H1 (cell line): ENCODE measurements around the gene IFI44L. TPM values are rescaled to one million over a fixed set of nuclear protein-coding genes. Genes with fewer than 3 reads are reported as not detected.

ENCODE experiments used
- BACH1 ChIP-seq: IDR thresholded peaks from 2 replicates; pipeline ENCODE4 v1.6.1; 2012; ENCODE audit warnings: low read length, improper control_type of control experiment
- RFX5 ChIP-seq: IDR thresholded peaks from 2 replicates; pipeline ENCODE4 v1.6.1; 2011; ENCODE audit warnings: low read depth, low read length, improper control_type of control experiment, borderline replicate concordance
- SAP30 ChIP-seq: fragments of 300-600 bp; sonication (generic); IDR thresholded peaks from 2 replicates; pipeline ENCODE4 v1.7.1; 2012; ENCODE audit warnings: low read length, moderate library complexity, mild to moderate bottlenecking, inconsistent platforms; ENCODE audit not compliant: insufficient read depth, insufficient replicate concordance
- TBP ChIP-seq: IDR thresholded peaks from 2 replicates; pipeline ENCODE4 v1.6.1; 2011; ENCODE audit warnings: low read depth, low read length, improper control_type of control experiment
- polyA plus RNA-seq, 7 experiments: library from polyadenylated mRNA; depleted of rRNA in 3 of 7; stranded (reverse) in 5 of 7; unstranded in 2 of 7; fragments of >200 nt in 5 of 7; fragments of 200-250 nt in 2 of 7; gene quantifications; 1 replicate in 5 of 7; 2 replicates in 1 of 7; 4 replicates in 1 of 7; pipeline versions ENCODE4 v1.2.1 to v1.2.3, GENCODE V29; 2011 to 2013; ENCODE audit warnings: missing spikeins in 2 of 7, mixed read lengths in 2 of 7
- total RNA-seq: library from RNA; stranded (reverse); fragmentation: NEBNext Ultra II Directional; extraction: Animal tissue kit (Norgen Biotek cat#: 25700); gene quantifications from 2 replicates; pipeline ENCODE4 v1.2.1, GENCODE V29; 2021
- TF ChIP-seq, protein P1 (sequence below): fragments of 300-600 bp; sonication (generic); IDR thresholded peaks from 2 replicates; pipeline ENCODE4 v1.7.1; 2012; ENCODE audit warnings: low read length, moderate library complexity, mild to moderate bottlenecking, inconsistent platforms; ENCODE audit not compliant: insufficient replicate concordance

Gene IFI44L
- total and polyA plus RNA-seq, 2 of the 8 experiments (the other 6 are each of a cell fraction or from before 2014, with no cell fraction given), result not detected

DNA sequence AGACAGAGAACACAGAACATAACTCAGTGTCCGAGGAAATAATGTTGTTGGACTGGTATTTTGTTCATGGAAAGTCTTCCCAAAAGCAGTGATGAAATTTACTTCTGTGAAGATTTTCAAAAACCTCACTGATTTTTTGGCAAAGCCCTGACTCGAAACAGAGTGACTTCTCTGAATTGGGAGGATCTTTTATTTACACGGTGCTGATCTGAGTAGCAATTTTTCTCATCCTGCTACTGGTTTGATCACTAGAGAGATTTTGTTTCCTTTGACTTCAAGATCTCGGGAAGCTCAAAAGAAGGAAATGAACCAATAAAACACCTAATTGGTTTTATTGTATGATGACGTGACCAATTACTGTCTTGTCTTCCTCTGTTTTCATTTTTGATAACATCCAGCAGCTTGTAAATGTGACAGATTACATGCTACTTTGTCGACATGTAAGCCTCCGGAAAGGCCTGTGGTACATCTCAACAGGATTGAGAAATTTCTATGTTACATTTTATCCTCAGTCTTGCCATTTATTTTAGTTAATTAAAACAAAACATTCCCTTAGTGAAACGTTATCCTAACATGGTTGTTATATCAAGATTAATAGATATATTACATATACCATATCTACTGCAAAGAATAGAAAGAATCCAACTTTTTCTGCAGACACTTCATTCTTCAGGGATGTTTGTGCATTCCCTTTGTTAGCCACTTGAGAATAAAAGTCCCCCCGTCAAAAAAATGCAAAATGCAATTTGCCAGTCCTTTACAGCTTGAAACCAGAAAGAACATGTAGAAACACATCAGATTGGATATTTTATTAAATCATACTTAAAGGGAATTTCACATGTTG lies 42.8 kb upstream of the IFI44L start (continued):
- TF ChIP-seq, protein P1, sequence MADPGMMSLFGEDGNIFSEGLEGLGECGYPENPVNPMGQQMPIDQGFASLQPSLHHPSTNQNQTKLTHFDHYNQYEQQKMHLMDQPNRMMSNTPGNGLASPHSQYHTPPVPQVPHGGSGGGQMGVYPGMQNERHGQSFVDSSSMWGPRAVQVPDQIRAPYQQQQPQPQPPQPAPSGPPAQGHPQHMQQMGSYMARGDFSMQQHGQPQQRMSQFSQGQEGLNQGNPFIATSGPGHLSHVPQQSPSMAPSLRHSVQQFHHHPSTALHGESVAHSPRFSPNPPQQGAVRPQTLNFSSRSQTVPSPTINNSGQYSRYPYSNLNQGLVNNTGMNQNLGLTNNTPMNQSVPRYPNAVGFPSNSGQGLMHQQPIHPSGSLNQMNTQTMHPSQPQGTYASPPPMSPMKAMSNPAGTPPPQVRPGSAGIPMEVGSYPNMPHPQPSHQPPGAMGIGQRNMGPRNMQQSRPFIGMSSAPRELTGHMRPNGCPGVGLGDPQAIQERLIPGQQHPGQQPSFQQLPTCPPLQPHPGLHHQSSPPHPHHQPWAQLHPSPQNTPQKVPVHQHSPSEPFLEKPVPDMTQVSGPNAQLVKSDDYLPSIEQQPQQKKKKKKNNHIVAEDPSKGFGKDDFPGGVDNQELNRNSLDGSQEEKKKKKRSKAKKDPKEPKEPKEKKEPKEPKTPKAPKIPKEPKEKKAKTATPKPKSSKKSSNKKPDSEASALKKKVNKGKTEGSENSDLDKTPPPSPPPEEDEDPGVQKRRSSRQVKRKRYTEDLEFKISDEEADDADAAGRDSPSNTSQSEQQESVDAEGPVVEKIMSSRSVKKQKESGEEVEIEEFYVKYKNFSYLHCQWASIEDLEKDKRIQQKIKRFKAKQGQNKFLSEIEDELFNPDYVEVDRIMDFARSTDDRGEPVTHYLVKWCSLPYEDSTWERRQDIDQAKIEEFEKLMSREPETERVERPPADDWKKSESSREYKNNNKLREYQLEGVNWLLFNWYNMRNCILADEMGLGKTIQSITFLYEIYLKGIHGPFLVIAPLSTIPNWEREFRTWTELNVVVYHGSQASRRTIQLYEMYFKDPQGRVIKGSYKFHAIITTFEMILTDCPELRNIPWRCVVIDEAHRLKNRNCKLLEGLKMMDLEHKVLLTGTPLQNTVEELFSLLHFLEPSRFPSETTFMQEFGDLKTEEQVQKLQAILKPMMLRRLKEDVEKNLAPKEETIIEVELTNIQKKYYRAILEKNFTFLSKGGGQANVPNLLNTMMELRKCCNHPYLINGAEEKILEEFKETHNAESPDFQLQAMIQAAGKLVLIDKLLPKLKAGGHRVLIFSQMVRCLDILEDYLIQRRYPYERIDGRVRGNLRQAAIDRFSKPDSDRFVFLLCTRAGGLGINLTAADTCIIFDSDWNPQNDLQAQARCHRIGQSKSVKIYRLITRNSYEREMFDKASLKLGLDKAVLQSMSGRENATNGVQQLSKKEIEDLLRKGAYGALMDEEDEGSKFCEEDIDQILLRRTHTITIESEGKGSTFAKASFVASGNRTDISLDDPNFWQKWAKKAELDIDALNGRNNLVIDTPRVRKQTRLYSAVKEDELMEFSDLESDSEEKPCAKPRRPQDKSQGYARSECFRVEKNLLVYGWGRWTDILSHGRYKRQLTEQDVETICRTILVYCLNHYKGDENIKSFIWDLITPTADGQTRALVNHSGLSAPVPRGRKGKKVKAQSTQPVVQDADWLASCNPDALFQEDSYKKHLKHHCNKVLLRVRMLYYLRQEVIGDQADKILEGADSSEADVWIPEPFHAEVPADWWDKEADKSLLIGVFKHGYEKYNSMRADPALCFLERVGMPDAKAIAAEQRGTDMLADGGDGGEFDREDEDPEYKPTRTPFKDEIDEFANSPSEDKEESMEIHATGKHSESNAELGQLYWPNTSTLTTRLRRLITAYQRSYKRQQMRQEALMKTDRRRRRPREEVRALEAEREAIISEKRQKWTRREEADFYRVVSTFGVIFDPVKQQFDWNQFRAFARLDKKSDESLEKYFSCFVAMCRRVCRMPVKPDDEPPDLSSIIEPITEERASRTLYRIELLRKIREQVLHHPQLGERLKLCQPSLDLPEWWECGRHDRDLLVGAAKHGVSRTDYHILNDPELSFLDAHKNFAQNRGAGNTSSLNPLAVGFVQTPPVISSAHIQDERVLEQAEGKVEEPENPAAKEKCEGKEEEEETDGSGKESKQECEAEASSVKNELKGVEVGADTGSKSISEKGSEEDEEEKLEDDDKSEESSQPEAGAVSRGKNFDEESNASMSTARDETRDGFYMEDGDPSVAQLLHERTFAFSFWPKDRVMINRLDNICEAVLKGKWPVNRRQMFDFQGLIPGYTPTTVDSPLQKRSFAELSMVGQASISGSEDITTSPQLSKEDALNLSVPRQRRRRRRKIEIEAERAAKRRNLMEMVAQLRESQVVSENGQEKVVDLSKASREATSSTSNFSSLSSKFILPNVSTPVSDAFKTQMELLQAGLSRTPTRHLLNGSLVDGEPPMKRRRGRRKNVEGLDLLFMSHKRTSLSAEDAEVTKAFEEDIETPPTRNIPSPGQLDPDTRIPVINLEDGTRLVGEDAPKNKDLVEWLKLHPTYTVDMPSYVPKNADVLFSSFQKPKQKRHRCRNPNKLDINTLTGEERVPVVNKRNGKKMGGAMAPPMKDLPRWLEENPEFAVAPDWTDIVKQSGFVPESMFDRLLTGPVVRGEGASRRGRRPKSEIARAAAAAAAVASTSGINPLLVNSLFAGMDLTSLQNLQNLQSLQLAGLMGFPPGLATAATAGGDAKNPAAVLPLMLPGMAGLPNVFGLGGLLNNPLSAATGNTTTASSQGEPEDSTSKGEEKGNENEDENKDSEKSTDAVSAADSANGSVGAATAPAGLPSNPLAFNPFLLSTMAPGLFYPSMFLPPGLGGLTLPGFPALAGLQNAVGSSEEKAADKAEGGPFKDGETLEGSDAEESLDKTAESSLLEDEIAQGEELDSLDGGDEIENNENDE, result no peak
- no peak for TF ChIP-seq SAP30
- TF ChIP-seq RFX5, result no peak
- TF ChIP-seq BACH1, result no peak
- TF ChIP-seq TBP, result no peak
